Naive thymus-derived CD4-positive, alpha-beta T cell (primary cell): ENCODE data around the gene PPP4R3A. TPM values are rescaled to one million over a fixed set of nuclear protein-coding genes. Genes with fewer than 3 reads are reported as not detected.

Experiments used
- polyA plus RNA-seq, 2 donors: library from polyadenylated mRNA; unstranded; fragments of 300-500 nt; fragmentation: Illumina TruSeq; gene quantifications; one replicate each; pipeline ENCODE4 v1.2.3, GENCODE V29; 2021
- total RNA-seq, 6 experiments: library from RNA in 5 of 6; stranded (reverse) in 5 of 6; gene quantifications; 1 replicate in 5 of 6; 2 replicates in 1 of 6; pipeline ENCODE4 v1.2.3 and lab custom pipeline; 2021 to 2026

The PPP4R3A gene
- total and polyA plus RNA-seq, 7 experiments from 2014 or later, result 81.5 to 214 (median 156) TPM

Other genes with a start within 250 kb of the PPP4R3A start
- gene CCDC88C, start 92.5 kb downstream of the PPP4R3A start, total RNA-seq, result 100 to 1,000 TPM; 189 to 324 (median 277) TPM
- 10 to 100 TPM; 23.6 to 44.9 TPM for gene CCDC88C, start 92.5 kb downstream of the PPP4R3A start, polyA plus RNA-seq
- 1 to 10 TPM; 1.5 to 8.4 (median 6.6) TPM for gene CATSPERB, start 221.8 kb upstream of the PPP4R3A start, total RNA-seq
- gene CATSPERB, start 221.8 kb upstream of the PPP4R3A start, polyA plus RNA-seq, result under 1 TPM; 0.18 to 0.64 TPM